Keratinocyte (primary cell): ENCODE measurements around the gene GGT5. TPM values are rescaled to one million over a fixed set of nuclear protein-coding genes. Genes with fewer than 3 reads are reported as not detected.
A peak's percentile ranks its signal among the peaks of the same experiment; 100 is the strongest.

Source experiments
- DNase-seq: peaks from one replicate; pipeline ENCODE4 v3.0.0-alpha.2; 2011; ENCODE audit warnings: low read depth, missing footprints, low spot score
- FAIRE-seq: peaks from 2 replicates; lab custom pipeline; 2011; peaks lifted over from hg19 to GRCh38; lab: Jason Lieb, UNC
- H2AFZ ChIP-seq: 2 replicates; pipeline ENCODE4 v1.6.0; 2012; ENCODE audit warnings: low read length, control low read depth, inconsistent platforms; ENCODE audit not compliant: control insufficient read depth
- H3K27ac ChIP-seq: 2 replicates; pipeline ENCODE4 v1.5.1; 2011; ENCODE audit warnings: low read length; ENCODE audit not compliant: control insufficient read depth, insufficient read depth
- H3K27me3 ChIP-seq: 3 replicates; pipeline ENCODE4 v1.6.0; 2011; ENCODE audit warnings: low read length; ENCODE audit not compliant: control insufficient read depth, insufficient read depth; ENCODE audit errors: extremely low read depth
- H3K36me3 ChIP-seq, 2 experiments: 2 replicates in 1 of 2; 3 replicates in 1 of 2; pipeline ENCODE4 v1.5.1; 2011; ENCODE audit warnings: low read length in 2 of 2, mild to moderate bottlenecking in 1 of 2; ENCODE audit not compliant: control insufficient read depth in 2 of 2, insufficient read depth in 2 of 2; ENCODE audit errors: extremely low read depth in 1 of 2
- H3K4me1 ChIP-seq: 3 replicates; pipeline ENCODE4 v1.5.1; 2011; ENCODE audit warnings: low read length; ENCODE audit not compliant: control insufficient read depth, insufficient read depth; ENCODE audit errors: extremely low read depth
- H3K4me2 ChIP-seq: 3 replicates; pipeline ENCODE4 v1.6.0; 2011; ENCODE audit warnings: low read depth, low read length; ENCODE audit not compliant: control insufficient read depth, insufficient read depth; ENCODE audit errors: extremely low read depth
- H3K4me3 ChIP-seq, 3 experiments: fragments of 200-600 bp in 1 of 3; sonication (generic) in 1 of 3; 2 replicates in 2 of 3; 3 replicates in 1 of 3; pipeline ENCODE4 v1.5.1; 2011 to 2016; ENCODE audit warnings: low read length in 3 of 3, mild to moderate bottlenecking in 3 of 3, control low read depth in 2 of 3, inconsistent platforms in 1 of 3, low read depth in 1 of 3, mixed read lengths in 1 of 3, mixed run types in 1 of 3, moderate library complexity in 1 of 3; ENCODE audit not compliant: control insufficient read depth in 2 of 3, insufficient read depth in 2 of 3; ENCODE audit errors: extremely low read depth in 1 of 3
- H3K79me2 ChIP-seq: 2 replicates; pipeline ENCODE4 v1.6.0; 2012; ENCODE audit warnings: low read length; ENCODE audit not compliant: control insufficient read depth, insufficient read depth
- H3K9ac ChIP-seq: 3 replicates; pipeline ENCODE4 v1.6.0; 2011; ENCODE audit warnings: low read length; ENCODE audit not compliant: control insufficient read depth, insufficient read depth; ENCODE audit errors: extremely low read depth
- H3K9me1 ChIP-seq: 3 replicates; pipeline ENCODE4 v1.6.0; 2011; ENCODE audit warnings: low read length; ENCODE audit not compliant: control insufficient read depth, insufficient read depth; ENCODE audit errors: extremely low read depth
- H3K9me3 ChIP-seq: 2 replicates; pipeline ENCODE4 v1.5.1; 2012; ENCODE audit warnings: low read depth, low read length; ENCODE audit not compliant: control insufficient read depth
- H4K20me1 ChIP-seq: 3 replicates; pipeline ENCODE4 v1.6.0; 2011; ENCODE audit warnings: low read length; ENCODE audit not compliant: control insufficient read depth, insufficient read depth; ENCODE audit errors: extremely low read depth
- CTCF ChIP-seq, 3 experiments: IDR thresholded peaks in 1 of 3; conservative IDR thresholded peaks in 1 of 3; optimal IDR thresholded peaks in 1 of 3; 2 replicates in 2 of 3; 3 replicates in 1 of 3; pipeline versions ENCODE3 to v1.5.1; 2011; ENCODE audit warnings: low read length in 3 of 3, mild to moderate bottlenecking in 3 of 3, moderate library complexity in 2 of 3, control low read depth in 1 of 3, inconsistent platforms in 1 of 3; ENCODE audit not compliant: insufficient read depth in 2 of 3; ENCODE audit errors: extremely low read depth in 1 of 3
- EZH2 ChIP-seq: IDR thresholded peaks from one replicate; pipeline ENCODE4 v1.6.1; 2012; ENCODE audit warnings: inconsistent platforms, mild to moderate bottlenecking, low read length, moderate library complexity
- dilution Hi-C: fragments of 300-500 bp; cut with MboI; formaldehyde crosslinking; loops from one replicate; pipeline ENCODE4 v1.7.0; 2020; ENCODE audit warnings: low sequenced_read_pairs; ENCODE audit not compliant: extremely low pct_ligation_motif_present
- polyA plus RNA-seq, 5 experiments: library from polyadenylated mRNA; depleted of rRNA in 3 of 5; stranded (reverse) in 3 of 5; stranded (forward) in 1 of 5; unstranded in 1 of 5; fragments of >200 nt; gene quantifications; 1 replicate in 1 of 5; 2 replicates in 3 of 5; 3 replicates in 1 of 5; pipeline versions ENCODE4 v1.2.1 to v1.2.3, GENCODE V29; 2011 to 2012; ENCODE audit warnings: missing spikeins in 2 of 5, low read depth in 1 of 5, low replicate concordance in 1 of 5

The GGT5 gene
- polyA plus RNA-seq, 1 donor (not counting 4 experiments of a cell fraction or from before 2014, with no cell fraction given): not detected

- peaks cover 10% of the 10 kb centered on the region for H3K4me1 ChIP-seq
- H3K27ac ChIP-seq: no peak overlapping the region
- H3K9me1 ChIP-seq: no peaks in the 10 kb centered on the region
- FAIRE-seq: no peak
- no peak overlapping the region for H3K4me2 ChIP-seq
- dilution Hi-C loops: no loop called here
- H3K79me2 ChIP-seq: no peaks in the 10 kb centered on the region
- TF ChIP-seq EZH2: no peak
- TF ChIP-seq CTCF (optimal IDR thresholded peaks at IDR 0.05 in 1 of 3, IDR thresholded peaks at IDR 0.05 in 1 of 3, conservative IDR thresholded peaks at IDR 0.05 in 1 of 3; ENCODE audit: extremely low read depth in 1 of 3, insufficient read depth in 2 of 3, low read length in 3 of 3): no peak
- no peak overlapping the region for H3K9ac ChIP-seq
- H3K9me3 ChIP-seq: no peaks in the 10 kb centered on the region
- no peak overlapping the region for H3K4me3 ChIP-seq
- DNase-seq: no peak
- H4K20me1 ChIP-seq: no peaks in the 10 kb centered on the region
- no peaks in the 10 kb centered on the region for H3K36me3 ChIP-seq
- no peaks in the 10 kb centered on the region for H3K27me3 ChIP-seq
- H2AFZ ChIP-seq: no peak overlapping the region
Measured at GRCh38 chr22:24190159-24190540, 54.7 kb downstream of the GGT5 start.

GRCh38 chr22:24189249-24190158 lies 55.4 kb downstream of the GGT5 start:
- H3K27ac ChIP-seq: no peak overlapping the region
- H3K79me2 ChIP-seq: no peaks in the 10 kb centered on the region
- peak; percentile 53 for DNase-seq
- no peak overlapping the region for H3K4me3 ChIP-seq
- peak overlapping the region; percentile 54 for H3K4me2 ChIP-seq
- dilution Hi-C loops: no loop called here
- H3K9ac ChIP-seq: peak overlapping the region; percentile 35
- H3K27me3 ChIP-seq: no peaks in the 10 kb centered on the region
- H3K9me3 ChIP-seq: no peaks in the 10 kb centered on the region
- FAIRE-seq: peak; percentile 82
- H3K9me1 ChIP-seq: no peaks in the 10 kb centered on the region
- H3K36me3 ChIP-seq: no peaks in the 10 kb centered on the region
- peak overlapping the region; percentile 89 for H2AFZ ChIP-seq
- peaks cover 10% of the 10 kb centered on the region for H3K4me1 ChIP-seq
- TF ChIP-seq CTCF (optimal IDR thresholded peaks at IDR 0.05 in 1 of 3, IDR thresholded peaks at IDR 0.05 in 1 of 3, conservative IDR thresholded peaks at IDR 0.05 in 1 of 3; ENCODE audit: extremely low read depth in 1 of 3, insufficient read depth in 2 of 3, low read length in 3 of 3) (peak; percentile 92 to 99 (median 94)), EZH2 (no peak)
- H4K20me1 ChIP-seq: no peaks in the 10 kb centered on the region
